Pancreas (tissue), 10 donors: ENCODE measurements around the gene EPHB2. TPM values are rescaled to one million over a fixed set of nuclear protein-coding genes. Genes with fewer than 3 reads are reported as not detected.
"Not testable (repeated sequence)": the region's sequence is repeated elsewhere in the genome, so short reads cannot be mapped to it uniquely, and the experiment has no call there.

Source experiments
- ATAC-seq, 4 donors: fragments of 200-7000 bp; cut with Tn5 transposase; one replicate each; pipeline versions ENCODE4 v1.8.0 to v1.9.1; 2020; ENCODE audit warnings: mild to moderate bottlenecking in 4 of 4, moderate library complexity in 4 of 4
- DNase-seq, 6 donors: peaks; one replicate each; pipeline ENCODE4 v3.0.0-alpha.2; 2020
- FAIRE-seq: peaks from 2 replicates; lab custom pipeline; 2012; peaks lifted over from hg19 to GRCh38; lab: Jason Lieb, UNC
- H3K27ac ChIP-seq, 4 donors: fragments of 200-600 bp; sonication (generic); 1 replicate in 3 of 4; 2 replicates in 1 of 4; pipeline versions ENCODE4 v1.5.0 to v1.8.0; 2020
- H3K27me3 ChIP-seq, 4 donors: fragments of 200-600 bp; one replicate each; pipeline ENCODE4 v1.8.0; 2021
- H3K36me3 ChIP-seq, 3 donors: fragments of 200-600 bp; sonication (generic) in 1 of 3; one replicate each; pipeline versions ENCODE4 v1.5.0 to v1.8.0; 2020 to 2021
- H3K4me1 ChIP-seq, 3 donors: fragments of 200-600 bp; one replicate each; pipeline ENCODE4 v1.8.0; 2021
- H3K4me3 ChIP-seq, 4 donors: fragments of 200-600 bp; sonication (generic) in 2 of 4; one replicate each; pipeline versions ENCODE4 v1.5.0 to v1.8.0; 2020 to 2021
- H3K9me3 ChIP-seq, 4 donors: fragments of 200-600 bp; one replicate each; pipeline ENCODE4 v1.8.0; 2021
- CTCF ChIP-seq, 4 donors: fragments of 200-600 bp; sonication (generic) in 3 of 4; IDR thresholded peaks; one replicate each; pipeline versions ENCODE4 v1.5.0 to v1.8.0; 2021; ENCODE audit warnings: antibody characterized with exemption in 4 of 4
- WGBS, 2 donors: extraction: QIAGEN DNeasy Blood & Tissue Kit; methylation state at CpG; one replicate each; pipeline ENCODE4 v1.1.7; 2013; 5-methylcytosine and 5-hydroxymethylcytosine counted together
- intact Hi-C, 3 donors: fragments of 100-400 bp; cut with DNase I; formaldehyde crosslinking; loops; one replicate each; pipeline versions ENCODE4 v1.11.1 to v1.14.2; 2022
- polyA plus RNA-seq, 2 donors: library from polyadenylated mRNA; stranded (reverse); fragments of 200-250 nt; gene quantifications; one replicate each; pipeline ENCODE4 v1.2.3, GENCODE V29; 2013
- total RNA-seq, 6 donors: library from RNA; stranded (reverse); fragmentation: NEBNext Ultra II Directional in 4 of 6; extraction: Animal tissue kit (Norgen Biotek cat#: 25700) in 4 of 6; gene quantifications; one replicate each; pipeline versions ENCODE4 v1.2.1 to v1.2.4, GENCODE V29; 2021 to 2023
- donor health status: healthy with polysubstance abuse.
- donor health status: DM: no; HTN: no; CAD: no; lungs with moderate emphysema.
- donor health status: DM: no; HTN: no; CAD: no.
- donor health status: control.
- donor health status: control.
- donor health status: Bipolar disorder and iron deficiency.
- donor health status: DM: yes; HTN: yes; CAD: no.
- donor health status: DM: no; HTN: no; CAD: no.
- donor health status: DM: no; HTN: no; CAD: no.
- donor health status: DM: yes; HTN: yes; CAD: no.

The EPHB2 gene
- total and polyA plus RNA-seq, 8 donors: 1.3 to 10.0 (median 4.4) TPM

- WGBS, 2 donors: 53 to 75% methylated on average over 4 of the region's 4 CpGs
- TF ChIP-seq CTCF (IDR thresholded peaks at IDR 0.05): no peak
- no peak overlapping the region for H3K27ac ChIP-seq
- intact Hi-C loops: no loop called here
- ATAC-seq: no peak
- H3K27me3 ChIP-seq: no peaks in the 10 kb centered on the region
- DNase-seq: peak in 1 of 6 donors; percentile 15
- no peaks in the 10 kb centered on the region for H3K36me3 ChIP-seq
- H3K4me3 ChIP-seq: no peak overlapping the region
- no peak for FAIRE-seq
- no peaks in the 10 kb centered on the region for H3K4me1 ChIP-seq
- no peaks in the 10 kb centered on the region for H3K9me3 ChIP-seq
These were observed 222.3 kb downstream of the EPHB2 start for GRCh38 chr1:22932803-22933470.

- intact Hi-C loops: no loop called here
- H3K9me3 ChIP-seq: no peaks in the 10 kb centered on the region
- no peak for TF ChIP-seq CTCF (IDR thresholded peaks at IDR 0.05)
- 97 to 98% methylated on average over 3 of the region's 3 CpGs for WGBS, 2 donors
- no peak overlapping the region for H3K4me3 ChIP-seq
- no peaks in the 10 kb centered on the region for H3K36me3 ChIP-seq
- no peak for ATAC-seq
- H3K27ac ChIP-seq: no peak overlapping the region
- FAIRE-seq: no peak
- H3K4me1 ChIP-seq: no peaks in the 10 kb centered on the region
- DNase-seq: no peak
- H3K27me3 ChIP-seq: no peaks in the 10 kb centered on the region
These were observed 224.8 kb downstream of the EPHB2 start for GRCh38 chr1:22935433-22935832.

- Histone ChIP-seq H3K4me1 (no peaks in the 10 kb centered on the region), H3K27ac (no peak overlapping the region), H3K27me3 (no peaks in the 10 kb centered on the region), H3K4me3 (no peak overlapping the region), H3K36me3 (no peaks in the 10 kb centered on the region), H3K9me3 (no peaks in the 10 kb centered on the region)
- TF ChIP-seq CTCF (IDR thresholded peaks at IDR 0.05): no peak
- intact Hi-C loops: no loop called here
- peak in 1 of 6 donors; percentile 18 for DNase-seq
- FAIRE-seq: no peak
- no peak for ATAC-seq
- WGBS, 2 donors: 41 to 42% methylated on average over 2 of the region's 2 CpGs
These were observed 226.0 kb downstream of the EPHB2 start for GRCh38 chr1:22936681-22937080.

- ATAC-seq (no peak), DNase-seq (no peak), FAIRE-seq (no peak)
- intact Hi-C loops: no loop called here
- Histone ChIP-seq H3K27me3 (no peaks in the 10 kb centered on the region), H3K9me3 (no peaks in the 10 kb centered on the region), H3K4me1 (no peaks in the 10 kb centered on the region), H3K36me3 (no peaks in the 10 kb centered on the region), H3K27ac (no peak overlapping the region), H3K4me3 (no peak overlapping the region)
- TF ChIP-seq CTCF (IDR thresholded peaks at IDR 0.05): no peak
- 57% methylated on average over 2 of the region's 2 CpGs for WGBS, 2 donors
These were observed 230.6 kb downstream of the EPHB2 start for GRCh38 chr1:22941257-22941656.

GRCh38 chr1:22944346-22945055 is 233.9 kb downstream of the EPHB2 start:
- no peaks in the 10 kb centered on the region for H3K27me3 ChIP-seq
- no peak overlapping the region for H3K4me3 ChIP-seq
- intact Hi-C loops: no loop called here
- no peak overlapping the region for H3K27ac ChIP-seq
- H3K36me3 ChIP-seq: no peaks in the 10 kb centered on the region
- ATAC-seq (no peak), FAIRE-seq (no peak), DNase-seq (no peak)
- H3K4me1 ChIP-seq: no peaks in the 10 kb centered on the region
- no peak for TF ChIP-seq CTCF (IDR thresholded peaks at IDR 0.05)
- WGBS, 2 donors: 85 to 89% methylated on average over 4 of the region's 4 CpGs
- no peaks in the 10 kb centered on the region for H3K9me3 ChIP-seq

- H3K9me3 ChIP-seq, H3K4me3 ChIP-seq, intact Hi-C loops, ATAC-seq, H3K27me3 ChIP-seq, H3K36me3 ChIP-seq, FAIRE-seq, H3K4me1 ChIP-seq, H3K27ac ChIP-seq: not testable (repeated sequence)
- DNase-seq: peak in 1 of 6 donors; percentile 4
- 76 to 97% methylated on average over 5 of the region's 5 CpGs for WGBS, 2 donors
These were observed 234.5 kb downstream of the EPHB2 start for GRCh38 chr1:22945171-22945570.
